ENCODE data around the gene COMMD3.

DNA sequence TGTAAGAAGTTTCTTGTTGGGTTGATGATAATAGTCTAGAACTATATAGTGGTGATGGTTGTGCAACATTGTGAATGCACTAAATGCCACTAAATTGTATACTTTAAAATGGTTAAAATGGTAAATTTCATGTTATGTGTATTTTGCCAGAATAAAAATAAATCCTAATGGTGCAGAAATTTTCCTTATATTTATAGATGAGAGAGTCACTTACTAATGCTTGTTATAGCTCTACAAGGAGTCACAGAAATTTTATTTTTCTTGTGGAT lies 50.2 kb downstream of the COMMD3 start:
- TF ChIP-seq KAT7 (CRISPR knock-in tag; IDR thresholded peaks at IDR 0.05; ENCODE audit: borderline replicate concordance) (no peak), RELA (CRISPR knock-in tag; IDR thresholded peaks at IDR 0.05; ENCODE audit: borderline replicate concordance) (no peak), ATF2 (CRISPR knock-in tag; IDR thresholded peaks at IDR 0.05; ENCODE audit: borderline replicate concordance, low read depth) (no peak), SP1 (CRISPR knock-in tag; conservative IDR thresholded peaks at IDR 0.05) (no peak), JUN (CRISPR knock-in tag; IDR thresholded peaks at IDR 0.05) (no peak), EMX1 (CRISPR knock-in tag; IDR thresholded peaks at IDR 0.05) (no peak)
- TF ChIP-seq, protein P1, sequence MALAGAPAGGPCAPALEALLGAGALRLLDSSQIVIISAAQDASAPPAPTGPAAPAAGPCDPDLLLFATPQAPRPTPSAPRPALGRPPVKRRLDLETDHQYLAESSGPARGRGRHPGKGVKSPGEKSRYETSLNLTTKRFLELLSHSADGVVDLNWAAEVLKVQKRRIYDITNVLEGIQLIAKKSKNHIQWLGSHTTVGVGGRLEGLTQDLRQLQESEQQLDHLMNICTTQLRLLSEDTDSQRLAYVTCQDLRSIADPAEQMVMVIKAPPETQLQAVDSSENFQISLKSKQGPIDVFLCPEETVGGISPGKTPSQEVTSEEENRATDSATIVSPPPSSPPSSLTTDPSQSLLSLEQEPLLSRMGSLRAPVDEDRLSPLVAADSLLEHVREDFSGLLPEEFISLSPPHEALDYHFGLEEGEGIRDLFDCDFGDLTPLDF (CRISPR knock-in tag; IDR thresholded peaks at IDR 0.05): no peak
- TF ChIP-seq, protein P2, sequence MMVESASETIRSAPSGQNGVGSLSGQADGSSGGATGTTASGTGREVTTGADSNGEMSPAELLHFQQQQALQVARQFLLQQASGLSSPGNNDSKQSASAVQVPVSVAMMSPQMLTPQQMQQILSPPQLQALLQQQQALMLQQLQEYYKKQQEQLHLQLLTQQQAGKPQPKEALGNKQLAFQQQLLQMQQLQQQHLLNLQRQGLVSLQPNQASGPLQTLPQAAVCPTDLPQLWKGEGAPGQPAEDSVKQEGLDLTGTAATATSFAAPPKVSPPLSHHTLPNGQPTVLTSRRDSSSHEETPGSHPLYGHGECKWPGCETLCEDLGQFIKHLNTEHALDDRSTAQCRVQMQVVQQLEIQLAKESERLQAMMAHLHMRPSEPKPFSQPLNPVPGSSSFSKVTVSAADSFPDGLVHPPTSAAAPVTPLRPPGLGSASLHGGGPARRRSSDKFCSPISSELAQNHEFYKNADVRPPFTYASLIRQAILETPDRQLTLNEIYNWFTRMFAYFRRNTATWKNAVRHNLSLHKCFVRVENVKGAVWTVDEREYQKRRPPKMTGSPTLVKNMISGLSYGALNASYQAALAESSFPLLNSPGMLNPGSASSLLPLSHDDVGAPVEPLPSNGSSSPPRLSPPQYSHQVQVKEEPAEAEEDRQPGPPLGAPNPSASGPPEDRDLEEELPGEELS (CRISPR knock-in tag; IDR thresholded peaks at IDR 0.05): no peak
- TF ChIP-seq, protein P3, sequence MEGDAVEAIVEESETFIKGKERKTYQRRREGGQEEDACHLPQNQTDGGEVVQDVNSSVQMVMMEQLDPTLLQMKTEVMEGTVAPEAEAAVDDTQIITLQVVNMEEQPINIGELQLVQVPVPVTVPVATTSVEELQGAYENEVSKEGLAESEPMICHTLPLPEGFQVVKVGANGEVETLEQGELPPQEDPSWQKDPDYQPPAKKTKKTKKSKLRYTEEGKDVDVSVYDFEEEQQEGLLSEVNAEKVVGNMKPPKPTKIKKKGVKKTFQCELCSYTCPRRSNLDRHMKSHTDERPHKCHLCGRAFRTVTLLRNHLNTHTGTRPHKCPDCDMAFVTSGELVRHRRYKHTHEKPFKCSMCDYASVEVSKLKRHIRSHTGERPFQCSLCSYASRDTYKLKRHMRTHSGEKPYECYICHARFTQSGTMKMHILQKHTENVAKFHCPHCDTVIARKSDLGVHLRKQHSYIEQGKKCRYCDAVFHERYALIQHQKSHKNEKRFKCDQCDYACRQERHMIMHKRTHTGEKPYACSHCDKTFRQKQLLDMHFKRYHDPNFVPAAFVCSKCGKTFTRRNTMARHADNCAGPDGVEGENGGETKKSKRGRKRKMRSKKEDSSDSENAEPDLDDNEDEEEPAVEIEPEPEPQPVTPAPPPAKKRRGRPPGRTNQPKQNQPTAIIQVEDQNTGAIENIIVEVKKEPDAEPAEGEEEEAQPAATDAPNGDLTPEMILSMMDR (IDR thresholded peaks at IDR 0.05): no peak
- TF ChIP-seq, protein P4, sequence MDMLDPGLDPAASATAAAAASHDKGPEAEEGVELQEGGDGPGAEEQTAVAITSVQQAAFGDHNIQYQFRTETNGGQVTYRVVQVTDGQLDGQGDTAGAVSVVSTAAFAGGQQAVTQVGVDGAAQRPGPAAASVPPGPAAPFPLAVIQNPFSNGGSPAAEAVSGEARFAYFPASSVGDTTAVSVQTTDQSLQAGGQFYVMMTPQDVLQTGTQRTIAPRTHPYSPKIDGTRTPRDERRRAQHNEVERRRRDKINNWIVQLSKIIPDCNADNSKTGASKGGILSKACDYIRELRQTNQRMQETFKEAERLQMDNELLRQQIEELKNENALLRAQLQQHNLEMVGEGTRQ (CRISPR knock-in tag; IDR thresholded peaks at IDR 0.05): no peak
